ENCODE data around the gene FILIP1. TPM values are rescaled to one million over a fixed set of nuclear protein-coding genes. Genes with fewer than 3 reads are reported as not detected.
"Not testable (repeated sequence)": the region's sequence is repeated elsewhere in the genome, so short reads cannot be mapped to it uniquely, and the experiment has no call there.

FILIP1 gene
- total RNA-seq, 3 donors from 2014 or later (not counting 1 experiment from before 2014, with no cell fraction given): not detected

GRCh38 chr6:75436869-75437268 is 56.7 kb downstream of the FILIP1 start:
- H3K27me3 ChIP-seq (ENCODE audit: control insufficient read depth, insufficient read depth, low read length): no peaks in the 10 kb centered on the region
- H3K36me3 ChIP-seq (ENCODE audit: control insufficient read depth, insufficient read depth, low read length): no peaks in the 10 kb centered on the region
- no peak overlapping the region for H3K4me3 ChIP-seq (ENCODE audit: low read length)
- Mint-ChIP-seq H3K27ac (no peak overlapping the region), H3K9me3 (no peaks in the 10 kb centered on the region), H3K27me3 (ENCODE audit: low read depth in 2 of 2) (no peaks in the 10 kb centered on the region), H3K4me1 (no peaks in the 10 kb centered on the region), H3K4me3 (no peak overlapping the region), H3K36me3 (no peaks in the 10 kb centered on the region)
- H3K27ac ChIP-seq (ENCODE audit: low read length): no peak overlapping the region
- no peaks in the 10 kb centered on the region for H3K4me1 ChIP-seq (ENCODE audit: control insufficient read depth, insufficient read depth, low read length)
- WGBS (ENCODE audit: insufficient coverage): 77% methylated on average over 3 of the region's 4 CpGs
- ATAC-seq (no peak), DNase-seq (no peak)
- H3K9me3 ChIP-seq (ENCODE audit: control insufficient read depth, insufficient read depth, low read length): no peaks in the 10 kb centered on the region
- intact Hi-C loops (cut with micrococcal nuclease): no loop called here
- no peak for TF ChIP-seq CTCF (IDR thresholded peaks at IDR 0.05)

GRCh38 chr6:75432809-75433208 is 60.8 kb downstream of the FILIP1 start:
- H3K27ac Mint-ChIP-seq; ATAC-seq; H3K4me1 ChIP-seq (ENCODE audit: control insufficient read depth, insufficient read depth, low read length); H3K9me3 ChIP-seq (ENCODE audit: control insufficient read depth, insufficient read depth, low read length); DNase-seq; H3K9me3 Mint-ChIP-seq; intact Hi-C loops (cut with micrococcal nuclease); H3K27ac ChIP-seq (ENCODE audit: low read length); H3K4me3 ChIP-seq (ENCODE audit: low read length); H3K4me3 Mint-ChIP-seq; H3K27me3 Mint-ChIP-seq (ENCODE audit: low read depth in 2 of 2); H3K4me1 Mint-ChIP-seq; H3K36me3 ChIP-seq (ENCODE audit: control insufficient read depth, insufficient read depth, low read length); H3K27me3 ChIP-seq (ENCODE audit: control insufficient read depth, insufficient read depth, low read length); H3K36me3 Mint-ChIP-seq: not testable (repeated sequence)
- no CpG with 5 or more reads among the region's 1 CpG for WGBS (ENCODE audit: insufficient coverage)

- Histone ChIP-seq H3K9me3 (ENCODE audit: control insufficient read depth, insufficient read depth, low read length) (no peaks in the 10 kb centered on the region), H3K4me3 (ENCODE audit: low read length) (no peak overlapping the region), H3K27me3 (ENCODE audit: control insufficient read depth, insufficient read depth, low read length) (no peaks in the 10 kb centered on the region), H3K36me3 (ENCODE audit: control insufficient read depth, insufficient read depth, low read length) (no peaks in the 10 kb centered on the region), H3K4me1 (ENCODE audit: control insufficient read depth, insufficient read depth, low read length) (no peaks in the 10 kb centered on the region), H3K27ac (ENCODE audit: low read length) (no peak overlapping the region)
- Mint-ChIP-seq H3K27ac (no peak overlapping the region), H3K4me3 (no peak overlapping the region), H3K9me3 (peaks cover 2 to 3% of the 10 kb centered on the region in 2 donors), H3K27me3 (ENCODE audit: low read depth in 2 of 2) (peaks cover 0 to 3% of the 10 kb centered on the region in 2 donors), H3K4me1 (no peaks in the 10 kb centered on the region), H3K36me3 (no peaks in the 10 kb centered on the region)
- WGBS (ENCODE audit: insufficient coverage): 56% methylated on average over 1 of the region's 1 CpG
- intact Hi-C loops (cut with micrococcal nuclease): no loop called here
- TF ChIP-seq CTCF (IDR thresholded peaks at IDR 0.05): no peak
- DNase-seq (no peak), ATAC-seq (no peak)
Measured at GRCh38 chr6:75431379-75431778, 62.2 kb downstream of the FILIP1 start.

GRCh38 chr6:75430631-75431325 is 62.8 kb downstream of the FILIP1 start:
- H3K4me3 Mint-ChIP-seq: no peak overlapping the region
- no peak for DNase-seq
- H3K27ac Mint-ChIP-seq: no peak overlapping the region
- no peak for ATAC-seq
- H3K9me3 Mint-ChIP-seq: peaks cover 2 to 3% of the 10 kb centered on the region in 2 donors
- H3K4me3 ChIP-seq (ENCODE audit: low read length): no peak overlapping the region
- no peaks in the 10 kb centered on the region for H3K27me3 ChIP-seq (ENCODE audit: control insufficient read depth, insufficient read depth, low read length)
- H3K36me3 Mint-ChIP-seq: no peaks in the 10 kb centered on the region
- H3K27ac ChIP-seq (ENCODE audit: low read length): no peak overlapping the region
- peaks cover 0 to 3% of the 10 kb centered on the region in 2 donors for H3K27me3 Mint-ChIP-seq (ENCODE audit: low read depth in 2 of 2)
- H3K36me3 ChIP-seq (ENCODE audit: control insufficient read depth, insufficient read depth, low read length): no peaks in the 10 kb centered on the region
- TF ChIP-seq CTCF (IDR thresholded peaks at IDR 0.05): no peak
- no peaks in the 10 kb centered on the region for H3K4me1 ChIP-seq (ENCODE audit: control insufficient read depth, insufficient read depth, low read length)
- no peaks in the 10 kb centered on the region for H3K9me3 ChIP-seq (ENCODE audit: control insufficient read depth, insufficient read depth, low read length)
- intact Hi-C loops (cut with micrococcal nuclease): no loop called here
- 80% methylated on average over 3 of the region's 4 CpGs for WGBS (ENCODE audit: insufficient coverage)
- H3K4me1 Mint-ChIP-seq: no peaks in the 10 kb centered on the region
